DND-41 (cell line): Measurements from ENCODE around the gene DISC1.

Experiments
- ATAC-seq: fragments of 200-7000 bp; cut with Tn5 transposase; 3 replicates; pipeline ENCODE4 v1.9.1; 2021; ENCODE audit warnings: low read depth; ENCODE audit not compliant: insufficient read depth
- DNase-seq: peaks from one replicate; pipeline ENCODE4 v3.0.0-alpha.2; 2020
- H2AFZ ChIP-seq: 2 replicates; pipeline ENCODE4 v1.6.0; 2012; ENCODE audit warnings: low read depth, low read length
- H3K27ac ChIP-seq: 2 replicates; pipeline ENCODE4 v1.5.1; 2012; ENCODE audit warnings: low read length, inconsistent platforms
- H3K27me3 ChIP-seq: fragments of 200-600 bp; sonication (generic); 2 replicates; pipeline ENCODE4 v1.6.0; 2012; ENCODE audit warnings: low read length, mild to moderate bottlenecking, inconsistent platforms; ENCODE audit not compliant: insufficient read depth, poor library complexity
- H3K36me3 ChIP-seq: 2 replicates; pipeline ENCODE4 v1.5.1; 2012; ENCODE audit warnings: low read length, inconsistent platforms; ENCODE audit not compliant: insufficient read depth
- H3K4me1 ChIP-seq: 2 replicates; pipeline ENCODE4 v1.5.1; 2012; ENCODE audit warnings: mild to moderate bottlenecking, low read length; ENCODE audit not compliant: insufficient read depth
- H3K4me2 ChIP-seq: 2 replicates; pipeline ENCODE4 v1.6.0; 2012; ENCODE audit warnings: mild to moderate bottlenecking, moderate library complexity, low read length, inconsistent platforms; ENCODE audit not compliant: insufficient read depth
- H3K4me3 ChIP-seq, 2 experiments: fragments of 200-600 bp in 1 of 2; shearing (Covaris generic) in 1 of 2; 2 replicates each; pipeline ENCODE4 v1.5.1; 2012 to 2016; ENCODE audit warnings: inconsistent platforms in 2 of 2, low read length in 2 of 2, mild to moderate bottlenecking in 2 of 2, low read depth in 1 of 2, moderate library complexity in 1 of 2
- H3K79me2 ChIP-seq: 2 replicates; pipeline ENCODE4 v1.6.0; 2012; ENCODE audit warnings: low read length, inconsistent platforms; ENCODE audit not compliant: insufficient read depth
- H3K9ac ChIP-seq: 2 replicates; pipeline ENCODE4 v1.6.0; 2012; ENCODE audit warnings: low read depth, mild to moderate bottlenecking, inconsistent platforms, low read length, moderate library complexity
- H3K9me3 ChIP-seq: 2 replicates; pipeline ENCODE4 v1.5.1; 2012; ENCODE audit warnings: low read length, moderate library complexity, mild to moderate bottlenecking, inconsistent platforms; ENCODE audit not compliant: insufficient read depth, severe bottlenecking
- H4K20me1 ChIP-seq: 2 replicates; pipeline ENCODE4 v1.6.0; 2012; ENCODE audit warnings: low read length; ENCODE audit not compliant: insufficient read depth
- EZH2 ChIP-seq: IDR thresholded peaks from 3 replicates; pipeline ENCODE4 v1.6.1; 2012; ENCODE audit warnings: borderline replicate concordance, low read depth, mild to moderate bottlenecking, moderate library complexity, low read length, inconsistent platforms; ENCODE audit not compliant: severe bottlenecking
- TF ChIP-seq, protein P1 (sequence below): IDR thresholded peaks from 2 replicates; pipeline ENCODE4 v1.5.1; 2012; ENCODE audit warnings: borderline replicate concordance, low read length, moderate library complexity, mild to moderate bottlenecking; ENCODE audit not compliant: poor library complexity, severe bottlenecking; ENCODE audit errors: extremely low read depth

Gene DISC1

DNA sequence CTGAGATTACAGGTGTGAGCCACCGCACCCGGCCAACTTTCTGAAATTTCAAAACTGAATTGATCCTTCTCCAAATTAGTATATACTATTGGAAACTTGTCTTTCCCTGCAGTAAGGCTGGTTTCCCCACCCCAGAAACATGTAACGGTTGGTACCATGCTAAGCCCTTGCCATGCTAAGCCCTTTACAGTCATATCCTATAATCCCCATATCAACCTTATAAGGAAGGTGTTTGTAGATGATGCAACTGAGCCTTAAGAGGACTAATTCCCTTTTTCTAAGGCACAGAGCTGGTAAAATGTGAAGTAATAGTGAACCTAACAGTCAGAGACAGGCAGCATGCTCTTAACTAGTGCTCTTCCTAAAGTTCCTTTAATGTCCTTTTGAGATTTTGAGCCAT lies 413.7 kb downstream of the DISC1 start:
- Histone ChIP-seq H3K4me2 (no peak overlapping the region), H3K9me3 (no peaks in the 10 kb centered on the region), H3K4me1 (no peaks in the 10 kb centered on the region), H3K27me3 (no peaks in the 10 kb centered on the region), H3K27ac (no peak overlapping the region), H4K20me1 (no peaks in the 10 kb centered on the region), H3K36me3 (no peaks in the 10 kb centered on the region), H3K9ac (no peak overlapping the region), H3K79me2 (no peaks in the 10 kb centered on the region), H3K4me3 (no peak overlapping the region), H2AFZ (no peak overlapping the region)
- DNase-seq (no peak), ATAC-seq (no peak)
- TF ChIP-seq, protein P1, sequence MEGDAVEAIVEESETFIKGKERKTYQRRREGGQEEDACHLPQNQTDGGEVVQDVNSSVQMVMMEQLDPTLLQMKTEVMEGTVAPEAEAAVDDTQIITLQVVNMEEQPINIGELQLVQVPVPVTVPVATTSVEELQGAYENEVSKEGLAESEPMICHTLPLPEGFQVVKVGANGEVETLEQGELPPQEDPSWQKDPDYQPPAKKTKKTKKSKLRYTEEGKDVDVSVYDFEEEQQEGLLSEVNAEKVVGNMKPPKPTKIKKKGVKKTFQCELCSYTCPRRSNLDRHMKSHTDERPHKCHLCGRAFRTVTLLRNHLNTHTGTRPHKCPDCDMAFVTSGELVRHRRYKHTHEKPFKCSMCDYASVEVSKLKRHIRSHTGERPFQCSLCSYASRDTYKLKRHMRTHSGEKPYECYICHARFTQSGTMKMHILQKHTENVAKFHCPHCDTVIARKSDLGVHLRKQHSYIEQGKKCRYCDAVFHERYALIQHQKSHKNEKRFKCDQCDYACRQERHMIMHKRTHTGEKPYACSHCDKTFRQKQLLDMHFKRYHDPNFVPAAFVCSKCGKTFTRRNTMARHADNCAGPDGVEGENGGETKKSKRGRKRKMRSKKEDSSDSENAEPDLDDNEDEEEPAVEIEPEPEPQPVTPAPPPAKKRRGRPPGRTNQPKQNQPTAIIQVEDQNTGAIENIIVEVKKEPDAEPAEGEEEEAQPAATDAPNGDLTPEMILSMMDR = no peak
- TF ChIP-seq EZH2 = no peak

DNA sequence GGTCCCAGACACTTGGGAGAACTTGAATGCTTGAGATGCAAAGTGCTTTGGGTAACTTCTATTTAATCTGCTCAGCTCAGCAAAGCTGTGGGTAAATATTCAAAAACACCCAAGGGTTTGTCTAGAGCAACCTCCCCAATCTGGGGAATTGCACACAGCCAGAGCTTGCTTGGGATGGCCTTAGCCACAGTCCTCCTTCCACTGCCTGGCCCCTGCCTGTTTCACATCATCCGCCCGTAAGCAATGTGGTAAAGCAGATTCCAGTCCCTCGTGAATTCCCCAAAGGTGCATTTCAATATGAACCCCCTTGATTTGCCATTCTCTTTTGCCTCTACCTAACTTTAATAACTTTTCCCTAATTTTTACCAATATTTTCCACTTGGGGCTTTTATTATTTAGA lies 418.1 kb downstream of the DISC1 start:
- no peaks in the 10 kb centered on the region for H3K9me3 ChIP-seq
- H3K36me3 ChIP-seq = no peaks in the 10 kb centered on the region
- no peaks in the 10 kb centered on the region for H3K4me1 ChIP-seq
- H3K4me3 ChIP-seq = no peak overlapping the region
- H2AFZ ChIP-seq = no peak overlapping the region
- DNase-seq (no peak), ATAC-seq (no peak)
- H3K4me2 ChIP-seq = no peak overlapping the region
- H3K9ac ChIP-seq = no peak overlapping the region
- TF ChIP-seq, protein P1 = no peak
- TF ChIP-seq EZH2 = no peak
- H3K27me3 ChIP-seq = no peaks in the 10 kb centered on the region
- no peaks in the 10 kb centered on the region for H4K20me1 ChIP-seq
- no peaks in the 10 kb centered on the region for H3K79me2 ChIP-seq
- H3K27ac ChIP-seq = no peak overlapping the region

- Histone ChIP-seq H3K4me3 (no peak overlapping the region), H4K20me1 (no peaks in the 10 kb centered on the region), H3K9ac (no peak overlapping the region), H3K4me1 (no peaks in the 10 kb centered on the region), H3K4me2 (no peak overlapping the region), H3K36me3 (no peaks in the 10 kb centered on the region), H3K79me2 (no peaks in the 10 kb centered on the region), H2AFZ (no peak overlapping the region), H3K27ac (no peak overlapping the region), H3K9me3 (no peaks in the 10 kb centered on the region), H3K27me3 (no peaks in the 10 kb centered on the region)
- no peak for TF ChIP-seq EZH2
- TF ChIP-seq, protein P1 = no peak
- DNase-seq (no peak), ATAC-seq (no peak)
Measured at GRCh38 chr1:232045139-232045994, 418.8 kb downstream of the DISC1 start.
